Left lung (tissue), 10 donors: ENCODE data around the gene MEF2C. TPM values are rescaled to one million over a fixed set of nuclear protein-coding genes. Genes with fewer than 3 reads are reported as not detected.

Experiments
- ATAC-seq: fragments of 200-7000 bp; cut with Tn5 transposase; one replicate; pipeline ENCODE4 v1.9.1; 2020; ENCODE audit warnings: moderate library complexity
- DNase-seq, 4 donors: peaks; one replicate each; pipeline ENCODE4 v3.0.0-alpha.2; 2013 to 2020
- H3K27ac ChIP-seq, 2 donors: fragments of 200-600 bp; sonication (generic) in 1 of 2; one replicate each; pipeline versions ENCODE4 v1.5.0 to v1.8.0; 2020 to 2021
- H3K27me3 ChIP-seq, 2 donors: fragments of 200-600 bp; sonication (generic) in 1 of 2; one replicate each; pipeline versions ENCODE4 v1.5.0 to v1.8.0; 2020 to 2021
- H3K36me3 ChIP-seq, 2 donors: fragments of 200-600 bp; sonication (generic) in 1 of 2; one replicate each; pipeline versions ENCODE4 v1.5.0 to v1.8.0; 2020 to 2021
- H3K4me1 ChIP-seq, 2 donors: fragments of 200-600 bp; one replicate each; pipeline ENCODE4 v1.8.0; 2021
- H3K4me3 ChIP-seq, 2 donors: fragments of 200-600 bp; sonication (generic) in 1 of 2; one replicate each; pipeline versions ENCODE4 v1.5.0 to v1.8.0; 2020 to 2021; ENCODE audit warnings: mild to moderate bottlenecking in 1 of 2
- H3K9me3 ChIP-seq, 2 donors: fragments of 200-600 bp; sonication (generic) in 1 of 2; one replicate each; pipeline versions ENCODE4 v1.5.0 to v1.8.0; 2020 to 2021
- intact Hi-C, 2 donors: fragments of 100-400 bp; cut with DNase I; formaldehyde crosslinking; loops; one replicate each; pipeline versions ENCODE4 v1.11.2 to v1.14.2; 2022
- polyA plus RNA-seq, 6 donors: library from polyadenylated mRNA; unstranded; fragments of 120-200 nt; gene quantifications; one replicate each; pipeline ENCODE4 v1.2.1, GENCODE V29; 2013; ENCODE audit not compliant: insufficient read length in 6 of 6
- total RNA-seq, 2 donors: library from RNA; stranded (reverse); fragmentation: NEBNext Ultra II Directional; extraction: Animal tissue kit (Norgen Biotek cat#: 25700); gene quantifications; one replicate each; pipeline ENCODE4 v1.2.1, GENCODE V29; 2021
- TF ChIP-seq, protein P1 (sequence below), 2 donors: fragments of 200-600 bp; sonication (generic) in 1 of 2; IDR thresholded peaks; one replicate each; pipeline versions ENCODE4 v1.5.0 to v1.8.0; 2021; ENCODE audit warnings: antibody characterized with exemption in 2 of 2
- donor health status: DM: no; HTN: yes; CAD: no.
- donor health status: DM: no; HTN: no; CAD: no.

MEF2C gene
- total and polyA plus RNA-seq, 8 donors = 45.7 to 97.3 (median 81.5) TPM

DNA sequence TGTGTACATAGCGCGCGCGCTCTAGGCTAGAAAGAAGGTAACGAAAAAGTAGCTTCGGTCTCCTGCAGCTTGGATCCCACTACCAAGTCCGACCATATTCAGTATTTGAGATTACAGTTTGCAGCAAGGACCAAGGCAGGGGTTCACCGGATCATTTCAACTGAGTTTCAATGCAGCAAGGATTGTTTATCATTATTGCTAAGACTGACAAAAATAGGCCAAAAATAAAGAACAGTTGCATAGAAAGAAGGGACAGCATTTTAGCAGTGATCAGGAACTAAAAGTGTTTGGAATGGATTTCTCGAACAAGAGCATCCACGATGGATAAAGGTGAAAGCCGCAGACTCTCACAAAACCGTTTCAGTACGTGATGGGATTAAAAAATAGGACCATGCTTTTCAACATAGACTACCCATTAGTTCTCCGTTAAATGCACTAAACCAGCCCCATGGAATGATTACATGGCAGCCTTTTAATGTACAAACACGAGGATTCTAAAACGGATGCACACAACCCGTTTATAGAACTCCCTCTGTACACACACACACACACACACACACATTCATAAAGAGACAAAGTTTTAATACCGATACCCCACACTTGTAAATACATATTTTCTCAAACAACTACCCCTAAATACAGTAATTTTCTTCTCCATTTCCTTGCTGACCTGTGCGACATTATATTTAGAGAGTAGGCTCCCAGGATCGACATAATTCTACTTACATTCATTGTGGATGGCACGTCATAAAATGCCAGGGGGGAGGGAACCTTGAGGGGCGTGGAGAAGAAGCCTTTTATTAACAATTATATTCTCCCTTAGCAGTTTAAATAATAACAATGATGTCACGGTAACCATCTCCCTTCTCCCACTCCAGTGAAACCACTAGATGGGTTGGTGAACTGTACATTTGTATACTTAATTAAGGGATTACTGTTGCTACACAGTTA is 197.1 kb downstream of the MEF2C start:
- no peak for DNase-seq
- Histone ChIP-seq H3K27ac (no peak overlapping the region), H3K4me1 (peaks cover 0 to 9% of the 10 kb centered on the region in 2 donors), H3K27me3 (peaks cover 99 to 100% of the 10 kb centered on the region in 2 donors), H3K4me3 (no peak overlapping the region), H3K9me3 (no peaks in the 10 kb centered on the region), H3K36me3 (no peaks in the 10 kb centered on the region)
- TF ChIP-seq, protein P1, sequence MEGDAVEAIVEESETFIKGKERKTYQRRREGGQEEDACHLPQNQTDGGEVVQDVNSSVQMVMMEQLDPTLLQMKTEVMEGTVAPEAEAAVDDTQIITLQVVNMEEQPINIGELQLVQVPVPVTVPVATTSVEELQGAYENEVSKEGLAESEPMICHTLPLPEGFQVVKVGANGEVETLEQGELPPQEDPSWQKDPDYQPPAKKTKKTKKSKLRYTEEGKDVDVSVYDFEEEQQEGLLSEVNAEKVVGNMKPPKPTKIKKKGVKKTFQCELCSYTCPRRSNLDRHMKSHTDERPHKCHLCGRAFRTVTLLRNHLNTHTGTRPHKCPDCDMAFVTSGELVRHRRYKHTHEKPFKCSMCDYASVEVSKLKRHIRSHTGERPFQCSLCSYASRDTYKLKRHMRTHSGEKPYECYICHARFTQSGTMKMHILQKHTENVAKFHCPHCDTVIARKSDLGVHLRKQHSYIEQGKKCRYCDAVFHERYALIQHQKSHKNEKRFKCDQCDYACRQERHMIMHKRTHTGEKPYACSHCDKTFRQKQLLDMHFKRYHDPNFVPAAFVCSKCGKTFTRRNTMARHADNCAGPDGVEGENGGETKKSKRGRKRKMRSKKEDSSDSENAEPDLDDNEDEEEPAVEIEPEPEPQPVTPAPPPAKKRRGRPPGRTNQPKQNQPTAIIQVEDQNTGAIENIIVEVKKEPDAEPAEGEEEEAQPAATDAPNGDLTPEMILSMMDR (IDR thresholded peaks at IDR 0.05) = no peak
- no peak for ATAC-seq
- intact Hi-C loops = loop anchor here in 1 of 2 donors (10.0 kb wide), 1 partner anchor 541 kb away; no protein-coding TSS in a partner anchor

DNA sequence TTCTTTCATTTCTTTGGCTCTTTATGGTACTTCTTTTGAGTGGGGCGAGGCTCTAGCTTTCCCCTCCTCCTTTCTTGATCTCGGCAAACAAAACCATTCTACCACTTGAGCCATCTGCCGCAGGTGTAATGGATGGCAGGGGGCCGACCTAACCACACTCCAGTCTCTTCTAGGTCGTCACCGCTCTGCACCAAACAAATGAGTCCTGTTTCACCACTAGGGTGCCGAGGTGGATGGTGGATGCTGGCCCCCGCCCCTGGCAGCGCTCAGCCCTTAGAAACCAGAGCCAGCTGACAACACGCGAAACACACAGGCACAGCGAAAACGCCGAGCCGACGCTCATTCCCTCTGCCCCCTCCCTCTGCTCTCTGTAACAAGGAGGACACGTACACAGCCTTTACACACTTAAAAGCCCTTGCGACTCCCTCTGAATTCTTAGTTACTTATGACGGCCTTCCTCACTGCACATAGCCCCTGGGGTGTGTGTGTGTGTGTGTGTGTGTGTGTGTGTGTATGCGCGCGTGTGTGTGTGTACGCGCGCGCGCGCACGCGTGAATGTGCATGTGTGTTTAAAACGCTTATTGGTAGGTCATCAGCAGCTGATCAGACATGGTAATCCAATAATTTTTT is 199.4 kb downstream of the MEF2C start:
- ATAC-seq = no peak

DNA sequence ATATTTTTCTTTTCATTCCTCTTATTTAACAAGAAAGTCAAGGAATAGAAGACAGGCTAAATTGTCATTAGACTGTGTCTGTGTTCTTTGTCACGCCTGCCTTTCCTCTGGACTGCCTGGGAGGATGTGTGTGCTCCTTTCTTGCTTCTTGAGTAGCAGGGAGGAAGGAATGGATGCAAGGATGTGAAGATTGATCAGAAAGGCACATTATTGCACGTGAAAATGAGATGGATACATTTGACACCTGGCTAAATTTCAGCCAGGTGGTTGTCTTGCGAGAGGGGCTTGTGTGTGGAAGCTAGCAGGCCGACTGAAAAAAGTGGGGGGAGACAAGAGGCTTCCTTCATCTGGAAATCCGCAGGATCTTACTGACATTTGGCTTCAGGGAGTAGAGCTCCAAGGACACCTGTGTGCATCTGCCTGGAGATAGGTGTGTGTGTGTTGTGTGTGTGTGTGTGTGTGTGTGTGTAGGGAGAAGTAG is 200.1 kb downstream of the MEF2C start:
- TF ChIP-seq, protein P1 (IDR thresholded peaks at IDR 0.05) = no peak
- intact Hi-C loops = loop anchor here in 1 of 2 donors (10.0 kb wide), 1 partner anchor 538 kb away; no protein-coding TSS in a partner anchor
- peaks cover 8 to 15% of the 10 kb centered on the region in 2 donors for H3K4me1 ChIP-seq
- no peaks in the 10 kb centered on the region for H3K36me3 ChIP-seq
- DNase-seq (no peak), ATAC-seq (no peak)
- H3K27ac ChIP-seq = no peak overlapping the region
- H3K4me3 ChIP-seq = no peak overlapping the region
- H3K9me3 ChIP-seq = no peaks in the 10 kb centered on the region
- peaks cover 99 to 100% of the 10 kb centered on the region in 2 donors for H3K27me3 ChIP-seq

More for the DNA sequence above, 199.4 kb downstream of the MEF2C start:
- DNase-seq = peak in 1 of 4 donors; percentile 39
- Histone ChIP-seq H3K27ac (no peak overlapping the region), H3K27me3 (peaks cover 99 to 100% of the 10 kb centered on the region in 2 donors), H3K9me3 (no peaks in the 10 kb centered on the region), H3K4me3 (no peak overlapping the region), H3K36me3 (no peaks in the 10 kb centered on the region), H3K4me1 (peaks cover 8 to 15% of the 10 kb centered on the region in 2 donors)
- intact Hi-C loops = loop anchor here in 1 of 2 donors (10.0 kb wide), 1 partner anchor 539 kb away; no protein-coding TSS in a partner anchor
- TF ChIP-seq, protein P1 (IDR thresholded peaks at IDR 0.05) = no peak

DNA sequence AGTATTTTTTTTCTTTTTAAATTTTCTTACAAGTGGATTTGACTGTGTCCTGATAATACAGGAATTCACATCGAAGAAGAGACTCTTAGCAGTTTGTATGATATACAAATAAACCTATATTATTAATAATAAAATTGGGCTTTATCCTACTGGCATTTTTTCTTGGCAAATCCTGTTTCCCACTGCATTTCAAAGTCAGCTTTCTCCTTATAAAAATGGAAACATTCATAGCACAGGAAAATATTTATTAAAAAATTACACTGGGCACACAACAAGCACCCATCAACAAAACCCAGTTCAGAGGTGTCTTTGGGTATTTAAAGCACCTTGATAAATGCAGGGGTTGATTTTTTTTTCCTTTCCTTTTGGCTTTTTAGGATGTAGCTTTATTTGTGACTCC is 200.9 kb downstream of the MEF2C start:
- Histone ChIP-seq H3K27me3 (peaks cover 99 to 100% of the 10 kb centered on the region in 2 donors), H3K27ac (no peak overlapping the region), H3K4me3 (no peak overlapping the region), H3K36me3 (no peaks in the 10 kb centered on the region), H3K4me1 (peaks cover 8 to 15% of the 10 kb centered on the region in 2 donors), H3K9me3 (no peaks in the 10 kb centered on the region)
- ATAC-seq (no peak), DNase-seq (no peak)
- intact Hi-C loops = loop anchor here in 1 of 2 donors (10.0 kb wide), 1 partner anchor 537 kb away; no protein-coding TSS in a partner anchor
- TF ChIP-seq, protein P1 (IDR thresholded peaks at IDR 0.05) = no peak
